ENCODE data around the gene ARHGAP8.

ARHGAP8 gene

GRCh38 chr22:44890416-44891292 is 138.3 kb downstream of the ARHGAP8 start:
- DNase-seq (ENCODE audit: low spot score), result no peak
- POLR2A ChIA-PET (ENCODE audit: low non-redundant PET), result no interaction called here
- CTCF ChIA-PET, result interaction anchor here (0.7 kb wide), 1 partner anchor 548 kb away, joined by 6 read pairs; no protein-coding TSS in a partner anchor
- TF ChIP-seq, protein P1, sequence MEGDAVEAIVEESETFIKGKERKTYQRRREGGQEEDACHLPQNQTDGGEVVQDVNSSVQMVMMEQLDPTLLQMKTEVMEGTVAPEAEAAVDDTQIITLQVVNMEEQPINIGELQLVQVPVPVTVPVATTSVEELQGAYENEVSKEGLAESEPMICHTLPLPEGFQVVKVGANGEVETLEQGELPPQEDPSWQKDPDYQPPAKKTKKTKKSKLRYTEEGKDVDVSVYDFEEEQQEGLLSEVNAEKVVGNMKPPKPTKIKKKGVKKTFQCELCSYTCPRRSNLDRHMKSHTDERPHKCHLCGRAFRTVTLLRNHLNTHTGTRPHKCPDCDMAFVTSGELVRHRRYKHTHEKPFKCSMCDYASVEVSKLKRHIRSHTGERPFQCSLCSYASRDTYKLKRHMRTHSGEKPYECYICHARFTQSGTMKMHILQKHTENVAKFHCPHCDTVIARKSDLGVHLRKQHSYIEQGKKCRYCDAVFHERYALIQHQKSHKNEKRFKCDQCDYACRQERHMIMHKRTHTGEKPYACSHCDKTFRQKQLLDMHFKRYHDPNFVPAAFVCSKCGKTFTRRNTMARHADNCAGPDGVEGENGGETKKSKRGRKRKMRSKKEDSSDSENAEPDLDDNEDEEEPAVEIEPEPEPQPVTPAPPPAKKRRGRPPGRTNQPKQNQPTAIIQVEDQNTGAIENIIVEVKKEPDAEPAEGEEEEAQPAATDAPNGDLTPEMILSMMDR (conservative IDR thresholded peaks at IDR 0.05; ENCODE audit: low read depth), result no peak
- no peak overlapping the region for H3K27ac ChIP-seq

- no peak overlapping the region for H3K27ac ChIP-seq
- no peak for DNase-seq (ENCODE audit: low spot score)
- ChIA-PET CTCF (no interaction called here), POLR2A (ENCODE audit: low non-redundant PET) (no interaction called here)
- TF ChIP-seq, protein P1 (conservative IDR thresholded peaks at IDR 0.05; ENCODE audit: low read depth), result no peak
Measured at GRCh38 chr22:44891293-44891747, 138.9 kb downstream of the ARHGAP8 start.

DNA sequence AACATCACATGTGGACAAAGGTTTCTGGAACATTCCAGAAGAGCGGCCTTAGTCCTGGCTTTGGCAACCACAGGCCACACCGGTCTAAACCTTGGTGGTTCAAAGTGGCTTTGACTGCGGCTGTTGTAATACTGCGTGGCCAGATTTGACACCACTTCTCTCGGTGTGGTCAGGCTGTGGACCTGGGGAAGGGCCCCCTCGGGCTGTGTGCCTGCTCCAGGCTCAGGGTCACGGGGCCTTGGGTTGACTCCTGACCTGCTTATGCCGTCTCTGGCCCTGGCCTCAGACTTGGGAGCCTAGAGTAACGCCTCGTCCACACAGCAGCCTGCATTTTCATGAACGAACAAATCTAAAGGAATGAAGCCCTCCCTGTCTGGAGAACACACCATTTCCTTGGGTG is 139.4 kb downstream of the ARHGAP8 start:
- TF ChIP-seq, protein P1 (conservative IDR thresholded peaks at IDR 0.05; ENCODE audit: low read depth), result no peak
- ChIA-PET CTCF (no interaction called here), POLR2A (ENCODE audit: low non-redundant PET) (no interaction called here)
- no peak for DNase-seq (ENCODE audit: low spot score)
- H3K27ac ChIP-seq, result no peak overlapping the region

GRCh38 chr22:44892243-44892642 is 139.9 kb downstream of the ARHGAP8 start:
- TF ChIP-seq, protein P1 (conservative IDR thresholded peaks at IDR 0.05; ENCODE audit: low read depth), result no peak
- H3K27ac ChIP-seq, result no peak overlapping the region
- no peak for DNase-seq (ENCODE audit: low spot score)
- CTCF ChIA-PET, result no interaction called here
- POLR2A ChIA-PET (ENCODE audit: low non-redundant PET), result no interaction called here

- POLR2A ChIA-PET (ENCODE audit: low non-redundant PET), result no interaction called here
- CTCF ChIA-PET, result interaction anchor here (1.0 kb wide), 1 partner anchor 20 kb away, joined by 4 read pairs; no protein-coding TSS in a partner anchor
- DNase-seq (ENCODE audit: low spot score), result no peak
- TF ChIP-seq, protein P1 (conservative IDR thresholded peaks at IDR 0.05; ENCODE audit: low read depth), result no peak
- no peak overlapping the region for H3K27ac ChIP-seq
Measured at GRCh38 chr22:44892803-44893730, 140.7 kb downstream of the ARHGAP8 start.

GRCh38 chr22:44893731-44894080 is 141.3 kb downstream of the ARHGAP8 start:
- TF ChIP-seq, protein P1 (conservative IDR thresholded peaks at IDR 0.05; ENCODE audit: low read depth), result no peak
- CTCF ChIA-PET, result interaction anchor here (1.0 kb wide), 1 partner anchor 20 kb away, joined by 4 read pairs; no protein-coding TSS in a partner anchor

More at GRCh38 chr22:44893731-44894080, 141.3 kb downstream of the ARHGAP8 start:
- H3K27ac ChIP-seq, result no peak overlapping the region
- POLR2A ChIA-PET (ENCODE audit: low non-redundant PET), result no interaction called here
- DNase-seq (ENCODE audit: low spot score), result no peak
